Measurements from ENCODE around the gene TPK1.
"Not testable (repeated sequence)": the region's sequence is repeated elsewhere in the genome, so short reads cannot be mapped to it uniquely, and the experiment has no call there.

The TPK1 gene

DNA sequence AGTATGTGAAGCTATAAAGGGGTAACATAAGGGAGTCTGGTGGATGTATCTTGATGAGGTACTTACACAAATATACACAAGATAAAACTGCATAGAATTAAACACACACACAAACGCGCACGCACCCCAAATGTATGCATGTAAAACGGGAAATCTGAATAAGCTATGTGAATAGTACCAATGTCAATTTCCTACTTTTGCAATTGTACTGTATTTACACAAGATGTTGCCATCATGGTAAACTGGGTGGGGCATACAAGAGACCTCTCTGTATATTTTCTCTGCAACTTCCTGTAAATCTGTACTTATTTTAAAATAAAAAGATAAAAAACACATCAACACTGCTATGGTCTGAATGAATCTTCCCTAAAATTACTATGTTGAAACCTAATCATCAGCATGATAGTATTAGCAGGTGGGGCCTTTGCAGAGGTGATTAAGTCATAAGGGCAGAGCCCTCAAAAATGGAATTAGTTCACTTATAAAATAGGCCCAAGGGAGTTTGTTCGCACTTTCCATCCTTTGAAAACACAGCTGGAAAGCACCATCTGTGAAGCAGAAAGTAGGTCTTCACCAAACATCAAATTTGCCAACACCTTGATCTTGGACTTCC, 30.1 kb downstream of the TPK1 start:
- H3K4me1 ChIP-seq (ENCODE audit: insufficient read depth, low read length, severe bottlenecking): no peaks in the 10 kb centered on the region
- H3K9ac ChIP-seq (ENCODE audit: low read length): no peak overlapping the region
- H3K9me3 ChIP-seq (ENCODE audit: low read length): no peaks in the 10 kb centered on the region
- no peaks in the 10 kb centered on the region for H3F3A ChIP-seq (ENCODE audit: insufficient read depth, low read length)
- no peaks in the 10 kb centered on the region for H3K36me3 ChIP-seq (ENCODE audit: insufficient read depth, low read length)
- H3K4me2 ChIP-seq (ENCODE audit: low read length): no peak overlapping the region
- TF ChIP-seq CTCF (IDR thresholded peaks at IDR 0.05; ENCODE audit: low read length) (no peak), EZH2 (IDR thresholded peaks at IDR 0.05; ENCODE audit: borderline replicate concordance, low read length) (no peak)
- no peaks in the 10 kb centered on the region for H3K9me2 ChIP-seq (ENCODE audit: low read depth, low read length)
- H3K27me3 ChIP-seq (ENCODE audit: insufficient read depth, low read length): no peaks in the 10 kb centered on the region
- no peak overlapping the region for H2AFZ ChIP-seq (ENCODE audit: low read length)
- no peaks in the 10 kb centered on the region for H3K79me2 ChIP-seq (ENCODE audit: insufficient read depth, low read length)
- no peak overlapping the region for H3K4me3 ChIP-seq (ENCODE audit: low read depth, low read length, poor library complexity, severe bottlenecking)
- no peak overlapping the region for H3K27ac ChIP-seq (ENCODE audit: low read depth, low read length, poor library complexity, severe bottlenecking)
- H4K20me1 ChIP-seq (ENCODE audit: insufficient read depth, low read length): no peaks in the 10 kb centered on the region

DNA sequence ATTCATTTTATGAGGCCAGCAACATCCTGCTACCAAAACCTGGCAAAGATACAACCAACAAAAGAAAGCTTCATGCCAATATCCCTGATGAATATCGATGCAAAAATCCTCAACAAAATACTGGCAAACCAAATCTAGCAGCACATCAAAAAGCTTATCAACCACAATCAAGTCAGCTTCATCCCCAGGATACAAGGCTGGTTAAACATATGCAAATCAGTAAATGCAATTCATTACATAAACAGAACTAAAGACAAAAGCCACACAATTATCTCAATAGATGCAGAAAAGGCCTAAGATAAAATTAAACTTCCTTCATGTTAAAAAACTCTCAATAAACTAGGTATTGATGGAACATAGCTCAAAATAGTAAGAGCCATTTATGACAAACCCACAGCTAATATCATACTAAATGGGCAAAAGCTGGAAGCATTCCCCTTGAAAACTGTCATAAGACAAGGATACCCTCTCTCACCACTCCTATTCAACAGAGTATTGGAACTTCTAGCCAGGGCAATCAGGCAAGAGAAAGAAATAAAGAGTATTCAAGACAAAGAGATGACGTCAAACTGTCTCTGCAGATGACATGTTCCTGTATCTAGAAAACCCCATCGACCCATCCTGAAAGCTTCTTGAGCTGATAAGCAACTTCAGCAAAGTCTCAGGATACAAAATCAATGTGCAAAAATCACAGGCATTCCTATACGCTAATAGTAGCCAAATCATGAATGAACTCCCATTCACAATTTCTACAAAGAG, 35.0 kb downstream of the TPK1 start:
- not testable (repeated sequence) for H3K4me2 ChIP-seq (ENCODE audit: low read length); H3K36me3 ChIP-seq (ENCODE audit: insufficient read depth, low read length); H3K27ac ChIP-seq (ENCODE audit: low read depth, low read length, poor library complexity, severe bottlenecking); H3K4me1 ChIP-seq (ENCODE audit: insufficient read depth, low read length, severe bottlenecking); H3K9me2 ChIP-seq (ENCODE audit: low read depth, low read length); H2AFZ ChIP-seq (ENCODE audit: low read length); H3K9me3 ChIP-seq (ENCODE audit: low read length); H3K27me3 ChIP-seq (ENCODE audit: insufficient read depth, low read length); H3F3A ChIP-seq (ENCODE audit: insufficient read depth, low read length); H3K79me2 ChIP-seq (ENCODE audit: insufficient read depth, low read length); H4K20me1 ChIP-seq (ENCODE audit: insufficient read depth, low read length); H3K9ac ChIP-seq (ENCODE audit: low read length); H3K4me3 ChIP-seq (ENCODE audit: low read depth, low read length, poor library complexity, severe bottlenecking)

GRCh38 chr7:144796919-144797318, 38.9 kb downstream of the TPK1 start:
- Histone ChIP-seq H3K9me3 (ENCODE audit: low read length) (0 out of 2 replicates have a peak, but pooled peaks cover 3% of the 10 kb centered on the region), H3K79me2 (ENCODE audit: insufficient read depth, low read length) (no peaks in the 10 kb centered on the region), H3K9me2 (ENCODE audit: low read depth, low read length) (no peaks in the 10 kb centered on the region), H3F3A (ENCODE audit: insufficient read depth, low read length) (no peaks in the 10 kb centered on the region), H2AFZ (ENCODE audit: low read length) (no peak overlapping the region), H3K27me3 (ENCODE audit: insufficient read depth, low read length) (no peaks in the 10 kb centered on the region), H3K27ac (ENCODE audit: low read depth, low read length, poor library complexity, severe bottlenecking) (no peak overlapping the region), H3K4me1 (ENCODE audit: insufficient read depth, low read length, severe bottlenecking) (no peaks in the 10 kb centered on the region), H3K4me2 (ENCODE audit: low read length) (no peak overlapping the region), H3K4me3 (ENCODE audit: low read depth, low read length, poor library complexity, severe bottlenecking) (no peak overlapping the region), H4K20me1 (ENCODE audit: insufficient read depth, low read length) (no peaks in the 10 kb centered on the region), H3K9ac (ENCODE audit: low read length) (no peak overlapping the region), H3K36me3 (ENCODE audit: insufficient read depth, low read length) (no peaks in the 10 kb centered on the region)
- TF ChIP-seq EZH2 (IDR thresholded peaks at IDR 0.05; ENCODE audit: borderline replicate concordance, low read length) (no peak), CTCF (IDR thresholded peaks at IDR 0.05; ENCODE audit: low read length) (no peak)

DNA sequence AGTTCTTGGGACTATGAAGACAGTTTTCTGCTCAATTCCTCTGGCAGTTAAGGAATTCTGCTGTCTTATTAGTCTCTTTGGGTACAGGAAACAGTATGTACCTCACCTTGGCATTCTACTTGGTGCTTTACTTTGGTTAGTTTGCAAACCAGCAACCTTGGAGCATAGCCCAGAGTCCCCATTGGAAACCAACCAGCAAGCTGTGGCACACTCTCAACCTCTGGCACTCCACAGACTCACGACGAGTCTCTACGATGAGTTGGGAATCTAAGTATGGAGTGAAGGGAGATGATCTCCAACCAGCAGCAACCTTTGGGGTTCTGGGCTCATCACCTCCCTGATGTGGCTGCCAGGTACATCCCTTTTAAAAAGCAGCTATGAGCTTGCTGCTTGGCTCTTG, 43.8 kb downstream of the TPK1 start:
- H3K79me2 ChIP-seq (ENCODE audit: insufficient read depth, low read length): no peaks in the 10 kb centered on the region
- no peaks in the 10 kb centered on the region for H3K9me2 ChIP-seq (ENCODE audit: low read depth, low read length)
- TF ChIP-seq CTCF (IDR thresholded peaks at IDR 0.05; ENCODE audit: low read length): no peak
- TF ChIP-seq EZH2 (IDR thresholded peaks at IDR 0.05; ENCODE audit: borderline replicate concordance, low read length): no peak
- no peaks in the 10 kb centered on the region for H3K27me3 ChIP-seq (ENCODE audit: insufficient read depth, low read length)
- no peak overlapping the region for H2AFZ ChIP-seq (ENCODE audit: low read length)
- no peak overlapping the region for H3K9ac ChIP-seq (ENCODE audit: low read length)
- H3K27ac ChIP-seq (ENCODE audit: low read depth, low read length, poor library complexity, severe bottlenecking): no peak overlapping the region
- no peaks in the 10 kb centered on the region for H3K4me1 ChIP-seq (ENCODE audit: insufficient read depth, low read length, severe bottlenecking)
- H3F3A ChIP-seq (ENCODE audit: insufficient read depth, low read length): no peaks in the 10 kb centered on the region
- no peak overlapping the region for H3K4me3 ChIP-seq (ENCODE audit: low read depth, low read length, poor library complexity, severe bottlenecking)
- H4K20me1 ChIP-seq (ENCODE audit: insufficient read depth, low read length): no peaks in the 10 kb centered on the region
- no peaks in the 10 kb centered on the region for H3K9me3 ChIP-seq (ENCODE audit: low read length)
- no peak overlapping the region for H3K4me2 ChIP-seq (ENCODE audit: low read length)
- H3K36me3 ChIP-seq (ENCODE audit: insufficient read depth, low read length): no peaks in the 10 kb centered on the region

Measured in OCI-LY1 (cell line).